HG02870 (cell line): ENCODE data around the gene FCHSD2.
"Not testable (repeated sequence)": the region's sequence is repeated elsewhere in the genome, so short reads cannot be mapped to it uniquely, and the experiment has no call there.

Experiments
- ATAC-seq: cut with Tn5 transposase; IDR thresholded peaks from one replicate; pipeline ENCODE4 v1.9.1; 2021; ENCODE audit warnings: mild to moderate bottlenecking, moderate library complexity; ENCODE audit not compliant: unreplicated experiment

FCHSD2 gene

GRCh38 chr11:72808331-72808798 is 333.8 kb downstream of the FCHSD2 start:
- no peak for ATAC-seq

GRCh38 chr11:72807792-72808191 is 334.3 kb downstream of the FCHSD2 start:
- ATAC-seq: no peak

GRCh38 chr11:72807021-72807693 is 335.0 kb downstream of the FCHSD2 start:
- no peak for ATAC-seq

GRCh38 chr11:72806378-72806777 is 335.7 kb downstream of the FCHSD2 start:
- ATAC-seq: not testable (repeated sequence)

- no peak for ATAC-seq
Measured at GRCh38 chr11:72805216-72805615, 336.9 kb downstream of the FCHSD2 start.

GRCh38 chr11:72802822-72803221 is 339.3 kb downstream of the FCHSD2 start:
- no peak for ATAC-seq

- ATAC-seq: no peak
Measured at GRCh38 chr11:72799441-72799840, 342.7 kb downstream of the FCHSD2 start.

GRCh38 chr11:72798361-72798760 is 343.8 kb downstream of the FCHSD2 start:
- ATAC-seq: no peak

- peak; percentile 83 for ATAC-seq
Measured at GRCh38 chr11:72793425-72794367, 348.4 kb downstream of the FCHSD2 start, which contains the start of gene STARD10. TSS of gene STARD10 (minus strand) at chr11:72794047. CDS start at chr11:72781181, 12,866 bp downstream.

GRCh38 chr11:72793076-72793424 is 349.1 kb downstream of the FCHSD2 start:
- ATAC-seq: no peak

- no peak for ATAC-seq
Measured at GRCh38 chr11:72792437-72793021, 349.6 kb downstream of the FCHSD2 start.

- not testable (repeated sequence) for ATAC-seq
Measured at GRCh38 chr11:72791228-72791627, 350.9 kb downstream of the FCHSD2 start.

GRCh38 chr11:72789493-72790131 is 352.5 kb downstream of the FCHSD2 start:
- ATAC-seq: no peak

GRCh38 chr11:72788241-72788640 is 353.9 kb downstream of the FCHSD2 start:
- no peak for ATAC-seq

- no peak for ATAC-seq
Measured at GRCh38 chr11:72787216-72788104, 354.7 kb downstream of the FCHSD2 start.
